ENCODE results near the gene AGFG2. TPM values are rescaled to one million over a fixed set of nuclear protein-coding genes. Genes with fewer than 3 reads are reported as not detected.

Gene AGFG2
- polyA plus RNA-seq, 2 of the 4 experiments (the other 2 are of a cell fraction) = 16.0 to 31.8 TPM

GRCh38 chr7:100611983-100612729 is 73.2 kb downstream of the AGFG2 start, which contains the start of gene MOSPD3:
Gene MOSPD3, plus strand, starts transcription at chr7:100612540. Its CDS starts 252 bp downstream, at chr7:100612792.
- DNase-seq (ENCODE audit: low read depth in 1 of 2, low spot score in 1 of 2) (peak; percentile 99 to 100), FAIRE-seq (peak; percentile 91), ATAC-seq (peak; percentile 97)
- 2% methylated on average over 46 of the region's 61 CpGs for WGBS (ENCODE audit: missing lambda C conversion rate)
- H3K9me3 ChIP-seq = no peaks in the 10 kb centered on the region
- peak within 1 kb of the TSS; percentile 67 for H3K4me3 ChIP-seq
- H3K27ac ChIP-seq = peak within 1 kb of the TSS; percentile 83 to 90
- CTCF ChIA-PET = interaction anchor here (0.6 to 8.8 kb wide), 11 partner anchors 15 to 94 kb away, joined by 3 to 69 read pairs (median 5); partner anchors contain the start of gene POP7
- peak within 1 kb of the TSS; percentile 96 for H3K4me2 ChIP-seq
- POLR2A ChIA-PET = interaction anchor here (0.6 to 2.3 kb wide), 22 partner anchors 9 to 278 kb away, joined by 3 to 28 read pairs (median 4); partner anchors contain the start of genes FBXO24, GIGYF1, GNB2 and LRCH4
- peaks cover 4% of the 10 kb centered on the region; the same call in 1 of the 3 replicates for H3K4me1 ChIP-seq
- TF ChIP-seq RFX5 (IDR thresholded peaks at IDR 0.05) (peak; percentile 84), POLR2A (IDR thresholded peaks at IDR 0.05; ENCODE audit: low read length) (peak; percentile 43), CHD2 (IDR thresholded peaks at IDR 0.05; ENCODE audit: low read length, partially characterized antibody) (no peak), FOSL2 (IDR thresholded peaks at IDR 0.05) (no peak), FOSL2 (CRISPR knock-in tag; IDR thresholded peaks at IDR 0.05) (no peak), JUN (IDR thresholded peaks at IDR 0.05) (peak in 1 of 2 experiments; percentile 68; a peak in 1 of 5 replicates), REST (IDR thresholded peaks at IDR 0.05) (no peak), HOXB13 (CRISPR knock-in tag; IDR thresholded peaks at IDR 0.05; ENCODE audit: low read depth) (no peak), PHF8 (IDR thresholded peaks at IDR 0.05; ENCODE audit: borderline replicate concordance, low read depth) (peak; percentile 80)

GRCh38 chr7:100612730-100613390 is 73.9 kb downstream of the AGFG2 start:
- WGBS (ENCODE audit: missing lambda C conversion rate) = 29% methylated on average over 19 of the region's 29 CpGs
- DNase-seq (ENCODE audit: low read depth in 1 of 2, low spot score in 1 of 2) (no peak), FAIRE-seq (no peak), ATAC-seq (peak in 1 of 2 experiments; percentile 29; a peak in 3 of 6 replicates)
- peak overlapping the region; percentile 67 for H3K4me3 ChIP-seq
- H3K27ac ChIP-seq = peak overlapping the region; percentile 83 to 90
- TF ChIP-seq, protein P1, sequence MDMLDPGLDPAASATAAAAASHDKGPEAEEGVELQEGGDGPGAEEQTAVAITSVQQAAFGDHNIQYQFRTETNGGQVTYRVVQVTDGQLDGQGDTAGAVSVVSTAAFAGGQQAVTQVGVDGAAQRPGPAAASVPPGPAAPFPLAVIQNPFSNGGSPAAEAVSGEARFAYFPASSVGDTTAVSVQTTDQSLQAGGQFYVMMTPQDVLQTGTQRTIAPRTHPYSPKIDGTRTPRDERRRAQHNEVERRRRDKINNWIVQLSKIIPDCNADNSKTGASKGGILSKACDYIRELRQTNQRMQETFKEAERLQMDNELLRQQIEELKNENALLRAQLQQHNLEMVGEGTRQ (IDR thresholded peaks at IDR 0.05) = no peak
- 0 out of 2 replicates have a peak, but pooled peaks have one; percentile 27 for TF ChIP-seq RNF2 (IDR thresholded peaks at IDR 0.05; ENCODE audit: borderline replicate concordance, low read depth)
- ChIA-PET POLR2A (interaction anchor here (0.6 to 2.3 kb wide), 22 partner anchors 8 to 277 kb away, joined by 3 to 28 read pairs (median 4); partner anchors contain the start of genes FBXO24, GIGYF1, GNB2 and LRCH4), CTCF (interaction anchor here (0.6 to 8.8 kb wide), 14 partner anchors 8 to 239 kb away, joined by 3 to 69 read pairs (median 5); partner anchors contain the start of genes POP7 and SLC12A9)
- H3K4me1 ChIP-seq = peaks cover 4% of the 10 kb centered on the region; the same call in 1 of the 3 replicates
- no peaks in the 10 kb centered on the region for H3K9me3 ChIP-seq
- H3K4me2 ChIP-seq = peak overlapping the region; percentile 96

- peak overlapping the region in 1 of 2 experiments; percentile 90; a peak in 2 of 6 replicates for H3K27ac ChIP-seq
- peak overlapping the region; percentile 96 for H3K4me2 ChIP-seq
- 92% methylated on average over 13 of the region's 13 CpGs for WGBS (ENCODE audit: missing lambda C conversion rate)
- ATAC-seq (no peak), DNase-seq (ENCODE audit: low read depth in 1 of 2, low spot score in 1 of 2) (no peak), FAIRE-seq (no peak)
- POLR2A ChIA-PET = interaction anchor here (0.5 to 2.3 kb wide), 4 partner anchors 19 to 150 kb away, joined by 3 to 15 read pairs (median 5); partner anchors contain the start of genes FBXO24 and LRCH4
- H3K4me3 ChIP-seq = no peak overlapping the region
- no peaks in the 10 kb centered on the region for H3K9me3 ChIP-seq
- peaks cover 4% of the 10 kb centered on the region; the same call in 1 of the 3 replicates for H3K4me1 ChIP-seq
- CTCF ChIA-PET = interaction anchor here (1.2 to 8.8 kb wide), 11 partner anchors 9 to 239 kb away, joined by 3 to 69 read pairs (median 5); partner anchors contain the start of gene SLC12A9
- no peak for TF ChIP-seq CHD2 (IDR thresholded peaks at IDR 0.05; ENCODE audit: low read length, partially characterized antibody)
- TF ChIP-seq EHF (CRISPR knock-in tag; IDR thresholded peaks at IDR 0.05) = no peak
- no peak for TF ChIP-seq TP53 (CRISPR knock-in tag; IDR thresholded peaks at IDR 0.05)
- TF ChIP-seq, protein P2, sequence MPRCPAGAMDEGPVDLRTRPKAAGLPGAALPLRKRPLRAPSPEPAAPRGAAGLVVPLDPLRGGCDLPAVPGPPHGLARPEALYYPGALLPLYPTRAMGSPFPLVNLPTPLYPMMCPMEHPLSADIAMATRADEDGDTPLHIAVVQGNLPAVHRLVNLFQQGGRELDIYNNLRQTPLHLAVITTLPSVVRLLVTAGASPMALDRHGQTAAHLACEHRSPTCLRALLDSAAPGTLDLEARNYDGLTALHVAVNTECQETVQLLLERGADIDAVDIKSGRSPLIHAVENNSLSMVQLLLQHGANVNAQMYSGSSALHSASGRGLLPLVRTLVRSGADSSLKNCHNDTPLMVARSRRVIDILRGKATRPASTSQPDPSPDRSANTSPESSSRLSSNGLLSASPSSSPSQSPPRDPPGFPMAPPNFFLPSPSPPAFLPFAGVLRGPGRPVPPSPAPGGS (IDR thresholded peaks at IDR 0.05) = no peak
- TF ChIP-seq ZSCAN20 (CRISPR knock-in tag; IDR thresholded peaks at IDR 0.05) = no peak
- TF ChIP-seq RARB (CRISPR knock-in tag; IDR thresholded peaks at IDR 0.05) = no peak
- no peak for TF ChIP-seq HOXB13 (CRISPR knock-in tag; IDR thresholded peaks at IDR 0.05; ENCODE audit: low read depth)
- TF ChIP-seq CBX2 (IDR thresholded peaks at IDR 0.05; ENCODE audit: borderline replicate concordance, low read depth) = no peak
- TF ChIP-seq ESRRA (IDR thresholded peaks at IDR 0.05; ENCODE audit: borderline replicate concordance, low read length) = no peak
- no peak for TF ChIP-seq BHLHE40 (IDR thresholded peaks at IDR 0.05; ENCODE audit: low read depth, low read length)
- TF ChIP-seq CEBPB (IDR thresholded peaks at IDR 0.05) = no peak
- no peak for TF ChIP-seq GATA3 (IDR thresholded peaks at IDR 0.05; ENCODE audit: borderline replicate concordance)
- no peak for TF ChIP-seq NPAS2 (CRISPR knock-in tag; IDR thresholded peaks at IDR 0.05; ENCODE audit: borderline replicate concordance)
- no peak for TF ChIP-seq FOSL2 (IDR thresholded peaks at IDR 0.05)
- TF ChIP-seq FOSL2 (CRISPR knock-in tag; IDR thresholded peaks at IDR 0.05) = no peak
- TF ChIP-seq RFX5 (IDR thresholded peaks at IDR 0.05) = no peak
- TF ChIP-seq FOSB (CRISPR knock-in tag; IDR thresholded peaks at IDR 0.05) = no peak
These were observed 74.6 kb downstream of the AGFG2 start for GRCh38 chr7:100613412-100614175.
